ENCODE measurements around the gene WDR33. TPM values are rescaled to one million over a fixed set of nuclear protein-coding genes. Genes with fewer than 3 reads are reported as not detected.

The WDR33 gene
- total and polyA plus RNA-seq, 9 of the 15 experiments (the other 6 are each of a cell fraction or from before 2014, with no cell fraction given) = 24.2 to 57.4 (median 38.4) TPM

DNA sequence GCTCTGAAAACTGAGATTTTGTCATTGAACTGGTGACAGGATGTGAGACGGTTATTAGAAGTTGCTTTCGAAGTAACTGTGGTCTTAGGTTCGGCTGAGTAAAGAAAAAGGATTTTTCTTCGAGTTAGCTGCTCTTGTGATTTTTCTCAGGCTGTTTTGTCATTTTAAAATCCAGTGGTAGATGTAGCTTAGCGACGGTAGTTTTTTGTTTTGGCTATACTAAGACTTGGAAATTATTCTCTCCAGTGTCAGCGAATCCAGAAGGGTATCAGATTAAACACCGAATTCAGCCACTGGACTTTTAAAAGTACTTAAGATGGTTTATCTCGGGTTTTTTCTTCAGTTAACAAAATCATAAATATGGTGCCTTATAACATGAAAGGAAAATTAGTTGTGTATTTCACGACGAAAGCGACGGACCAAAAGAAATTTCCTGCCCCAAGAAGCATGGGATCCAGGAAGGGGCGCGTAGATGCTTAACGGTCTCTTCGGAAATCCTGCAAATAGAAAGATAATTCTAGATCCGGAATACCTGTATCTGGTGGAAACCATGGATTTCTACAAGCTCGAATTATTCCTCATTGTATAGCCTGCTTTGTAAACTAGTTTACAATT is 108.5 kb downstream of the WDR33 start:
- peak overlapping the region; percentile 93 for H3K4me2 ChIP-seq (ENCODE audit: insufficient read depth, low read length)
- CTCF ChIA-PET (ENCODE audit: low intra/inter-chr PET ratio) = interaction anchor here (0.6 kb wide), 1 partner anchor 141 kb away, joined by 3 read pairs; no protein-coding TSS in a partner anchor
- no peaks in the 10 kb centered on the region; the same call in none of the 2 replicates for H4K20me1 ChIP-seq (replicated peaks; ENCODE audit: control insufficient read depth, insufficient read depth, low read length)
- peak overlapping the region; percentile 81 to 99 for H3K9ac ChIP-seq (ENCODE audit: insufficient read depth in 1 of 2, low read depth in 2 of 2, low read length in 2 of 2)
- WGBS (ENCODE audit: insufficient coverage, low coverage, missing lambda C conversion rate) = 5% methylated on average over 19 of the region's 19 CpGs
- peak; percentile 80 for FAIRE-seq
- no peak for ATAC-seq
- peak in 1 of 4 experiments; percentile 10 for DNase-seq (ENCODE audit: extremely low read depth in 1 of 4, low spot score in 3 of 4)
- TF ChIP-seq PHF21A (IDR thresholded peaks at IDR 0.05; ENCODE audit: borderline replicate concordance, low read depth) (0 out of 2 replicates have a peak, but pooled peaks have one; percentile 27), ETV5 (CRISPR knock-in tag; IDR thresholded peaks at IDR 0.05; ENCODE audit: low read depth) (no peak), ELF2 (CRISPR knock-in tag; IDR thresholded peaks at IDR 0.05) (peak; percentile 28; the same call in 1 of the 2 replicates), ASH1L (IDR thresholded peaks at IDR 0.05; ENCODE audit: borderline replicate concordance, low read depth, partially characterized antibody) (peak; percentile 26), HDAC1 (IDR thresholded peaks at IDR 0.05) (0 out of 4 replicates have a peak, but pooled peaks of 1 of the 2 experiments have one; percentile 26), ZNF232 (CRISPR knock-in tag; IDR thresholded peaks at IDR 0.05) (0 out of 2 replicates have a peak, but pooled peaks have one; percentile 7), SUPT5H (IDR thresholded peaks at IDR 0.05) (peak; percentile 51), ETV1 (tag; conservative IDR thresholded peaks at IDR 0.05; ENCODE audit: low read depth) (no peak), E2F1 (CRISPR knock-in tag; IDR thresholded peaks at IDR 0.05) (0 out of 2 replicates have a peak, but pooled peaks have one; percentile 8), NEUROD1 (IDR thresholded peaks at IDR 0.05; ENCODE audit: borderline replicate concordance, low read depth, low read length, partially characterized antibody) (no peak), POLR2A (conservative IDR thresholded peaks at IDR 0.05) (peak; percentile 4; the same call in 1 of the 2 replicates), ZBTB43 (CRISPR knock-in tag; IDR thresholded peaks at IDR 0.05) (0 out of 2 replicates have a peak, but pooled peaks have one; percentile 8), ZNF224 (CRISPR knock-in tag; IDR thresholded peaks at IDR 0.05) (0 out of 2 replicates have a peak, but pooled peaks have one; percentile 8), COPS2 (conservative IDR thresholded peaks at IDR 0.05) (no peak), ARNT (IDR thresholded peaks at IDR 0.05) (0 out of 4 replicates have a peak, but pooled peaks of 1 of the 2 experiments have one; percentile 32)
- TF ChIP-seq, protein P1, sequence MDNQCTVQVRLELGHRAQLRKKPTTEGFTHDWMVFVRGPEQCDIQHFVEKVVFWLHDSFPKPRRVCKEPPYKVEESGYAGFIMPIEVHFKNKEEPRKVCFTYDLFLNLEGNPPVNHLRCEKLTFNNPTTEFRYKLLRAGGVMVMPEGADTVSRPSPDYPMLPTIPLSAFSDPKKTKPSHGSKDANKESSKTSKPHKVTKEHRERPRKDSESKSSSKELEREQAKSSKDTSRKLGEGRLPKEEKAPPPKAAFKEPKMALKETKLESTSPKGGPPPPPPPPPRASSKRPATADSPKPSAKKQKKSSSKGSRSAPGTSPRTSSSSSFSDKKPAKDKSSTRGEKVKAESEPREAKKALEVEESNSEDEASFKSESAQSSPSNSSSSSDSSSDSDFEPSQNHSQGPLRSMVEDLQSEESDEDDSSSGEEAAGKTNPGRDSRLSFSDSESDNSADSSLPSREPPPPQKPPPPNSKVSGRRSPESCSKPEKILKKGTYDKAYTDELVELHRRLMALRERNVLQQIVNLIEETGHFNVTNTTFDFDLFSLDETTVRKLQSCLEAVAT (IDR thresholded peaks at IDR 0.05) = peak in 1 of 2 experiments; percentile 37; a peak in 1 of 4 replicates
- H3K79me2 ChIP-seq (ENCODE audit: control insufficient read depth, insufficient read depth, low read length) = peaks cover 35% of the 10 kb centered on the region
- TSS peak; percentile 74 for BruUV-seq (replicated peaks)
- no peaks in the 10 kb centered on the region for H3K9me1 ChIP-seq (ENCODE audit: control insufficient read depth, insufficient read depth, low read length)
- H3K27me3 ChIP-seq (ENCODE audit: control insufficient read depth in 2 of 2, insufficient read depth in 2 of 2, low read length in 2 of 2) = no peaks in the 10 kb centered on the region
- intact Hi-C loops (cut with micrococcal nuclease) (no loop called here), in situ Hi-C loops (cut with MboI) (no loop called here)
- peak overlapping the region; percentile 3; the same call in 1 of the 2 replicates for H2AFZ ChIP-seq (ENCODE audit: low read depth, low read length)
- H3K4me1 ChIP-seq (replicated peaks in 1 of 2; ENCODE audit: control insufficient read depth in 2 of 2, insufficient read depth in 2 of 2, low read length in 2 of 2) = peaks cover 18 to 26% of the 10 kb centered on the region in 2 experiments
- H3K4me3 ChIP-seq = peak overlapping the region; percentile 83
- peak overlapping the region; percentile 95 for H3K27ac ChIP-seq (ENCODE audit: extremely low read depth, low read depth, low read length)
- peaks cover 46% of the 10 kb centered on the region for H3K36me3 ChIP-seq (ENCODE audit: control insufficient read depth, insufficient read depth, low read length)
- H3K9me3 ChIP-seq (replicated peaks; ENCODE audit: control insufficient read depth, insufficient read depth, low read depth, low read length) = no peaks in the 10 kb centered on the region
- POLR2A ChIA-PET = interaction anchor here (0.6 to 1.3 kb wide), 7 partner anchors 10 to 477 kb away, joined by 3 to 4 read pairs (median 3); no protein-coding TSS in a partner anchor
